K562 (cell line): ENCODE results near the gene GALNT17. TPM values are rescaled to one million over a fixed set of nuclear protein-coding genes. Genes with fewer than 3 reads are reported as not detected.

Experiments
- ATAC-seq: fragments of 200-7000 bp; cut with Tn5 transposase; 3 replicates; pipeline ENCODE4 v1.9.1; 2020; ENCODE audit warnings: moderate library complexity
- BruUV-seq: library from RNA; stranded (reverse); fragments of 400-500 nt; replicated peaks from 2 replicates; lab custom pipeline; 2021; lab: Mats Ljungman, UMichigan
- CTCF ChIA-PET: fragments of 300-600 bp; formaldehyde crosslinking; extraction: SDS; loops from one replicate; lab custom pipeline; 2021; ENCODE audit warnings: low intra/inter-chr PET ratio; lab: Yijun Ruan, JAX
- POLR2A ChIA-PET: fragments of 300-600, 350-650 bp; sonication (Branson Sonifier 250); formaldehyde crosslinking; extraction: SDS; loops from one replicate; lab custom pipeline; 2021; ENCODE audit warnings: antibody characterized with exemption, inconsistent platforms; lab: Yijun Ruan, JAX
- DNase-seq, 4 experiments: peaks; one replicate each; pipeline versions ENCODE4 v3.0.0 to v3.0.0-alpha.2; 2011 to 2018; ENCODE audit warnings: low spot score in 3 of 4, mixed read lengths in 3 of 4; ENCODE audit errors: extremely low read depth in 1 of 4
- FAIRE-seq: peaks from 2 replicates; lab custom pipeline; 2011; peaks lifted over from hg19 to GRCh38; lab: Jason Lieb, UNC
- H2AFZ ChIP-seq: 2 replicates; pipeline ENCODE4 v1.6.0; 2011; ENCODE audit warnings: low read depth, low read length, control low read depth, inconsistent platforms
- H3K27ac ChIP-seq: fragments of 200-600 bp; 3 replicates; pipeline ENCODE4 v1.8.0; 2011; ENCODE audit warnings: low read depth, mild to moderate bottlenecking, control low read depth, inconsistent platforms, low read length, moderate library complexity, mixed read lengths; ENCODE audit errors: extremely low read depth
- H3K27me3 ChIP-seq, 2 experiments: fragments of 300-600 bp in 1 of 2; 2 replicates in 1 of 2; 3 replicates in 1 of 2; pipeline versions ENCODE4 v1.6.0 to v1.8.0; 2011; ENCODE audit warnings: inconsistent platforms in 2 of 2, low read length in 2 of 2, mild to moderate bottlenecking in 1 of 2, mixed read lengths in 1 of 2, moderate library complexity in 1 of 2; ENCODE audit not compliant: control insufficient read depth in 2 of 2, insufficient read depth in 2 of 2
- H3K36me3 ChIP-seq: fragments of 300-600 bp; 3 replicates; pipeline ENCODE4 v1.8.0; 2011; ENCODE audit warnings: mild to moderate bottlenecking, low read length, inconsistent platforms; ENCODE audit not compliant: control insufficient read depth, insufficient read depth
- H3K4me1 ChIP-seq, 2 experiments: fragments of 200-600 bp in 1 of 2; replicated peaks in 1 of 2; 2 replicates in 1 of 2; 3 replicates in 1 of 2; pipeline versions ENCODE4 v1.5.1 to v1.8.0; 2011; ENCODE audit warnings: inconsistent platforms in 2 of 2, low read length in 2 of 2, mild to moderate bottlenecking in 1 of 2, mixed read lengths in 1 of 2, moderate library complexity in 1 of 2; ENCODE audit not compliant: control insufficient read depth in 2 of 2, insufficient read depth in 2 of 2
- H3K4me2 ChIP-seq: 2 replicates; pipeline ENCODE4 v1.6.1; 2011; ENCODE audit warnings: low read length, control low read depth, inconsistent platforms, mixed read lengths; ENCODE audit not compliant: insufficient read depth
- H3K4me3 ChIP-seq: fragments of 200-600 bp; sonication (generic), shearing (Covaris generic); 2 replicates; pipeline ENCODE4 v1.5.1; 2016; ENCODE audit warnings: control low read depth, inconsistent platforms
- H3K79me2 ChIP-seq: fragments of 200-600 bp; 3 replicates; pipeline ENCODE4 v1.8.0; 2011; ENCODE audit warnings: low read length, inconsistent platforms; ENCODE audit not compliant: control insufficient read depth, insufficient read depth
- H3K9ac ChIP-seq, 2 experiments: 2 replicates each; pipeline versions ENCODE4 v1.6.0 to v1.6.1; 2011; ENCODE audit warnings: low read depth in 2 of 2, low read length in 2 of 2, control low read depth in 1 of 2, inconsistent platforms in 1 of 2, mild to moderate bottlenecking in 1 of 2, mixed read lengths in 1 of 2; ENCODE audit not compliant: insufficient read depth in 1 of 2
- H3K9me1 ChIP-seq: one replicate; pipeline ENCODE4 v1.6.0; 2011; ENCODE audit warnings: inconsistent platforms, mild to moderate bottlenecking, low read length, moderate library complexity; ENCODE audit not compliant: control insufficient read depth, insufficient read depth
- H3K9me3 ChIP-seq: replicated peaks from 2 replicates; pipeline ENCODE4 v1.5.1; 2011; ENCODE audit warnings: low read depth, low read length, inconsistent platforms; ENCODE audit not compliant: control insufficient read depth, insufficient read depth
- H4K20me1 ChIP-seq: replicated peaks from 2 replicates; pipeline ENCODE4 v1.6.1; 2011; ENCODE audit warnings: low read length, inconsistent platforms, mixed read lengths; ENCODE audit not compliant: control insufficient read depth, insufficient read depth
- CHCHD3 ChIP-seq: fragments of 250-450 bp; sonication (Bioruptor Pico); IDR thresholded peaks from 2 replicates; pipeline ENCODE4 v2.1.2; 2022; ENCODE audit warnings: mild to moderate bottlenecking
- FOXA3 ChIP-seq, 2 experiments: fragments of 450-650 bp in 1 of 2; sonication (generic) in 1 of 2; formaldehyde crosslinking; IDR thresholded peaks in 1 of 2; conservative IDR thresholded peaks in 1 of 2; 2 replicates each; pipeline versions ENCODE4 v1.4.0 to v1.8.0; 2020 to 2022; ENCODE audit warnings: mild to moderate bottlenecking in 2 of 2, missing genetic modification reagents in 1 of 2
- HDAC3 ChIP-seq: fragments of 450-650 bp; IDR thresholded peaks from 2 replicates; pipeline ENCODE4 v1.6.1; 2018; ENCODE audit warnings: borderline replicate concordance, mild to moderate bottlenecking, moderate library complexity; ENCODE audit not compliant: partially characterized antibody
- HEY1 ChIP-seq: fragments of 250-450 bp; sonication (Bioruptor Pico); IDR thresholded peaks from 2 replicates; pipeline ENCODE4 v1.5.0; 2020; ENCODE audit warnings: mild to moderate bottlenecking, moderate library complexity, borderline replicate concordance
- KDM5B ChIP-seq: fragments of 200-600 bp; sonication (generic); IDR thresholded peaks from 2 replicates; pipeline ENCODE4 v1.6.1; 2012; ENCODE audit warnings: low read depth, mild to moderate bottlenecking, moderate library complexity, low read length, control low read depth, inconsistent platforms; ENCODE audit not compliant: insufficient replicate concordance
- NCOR1 ChIP-seq: fragments of 450-650 bp; IDR thresholded peaks from 2 replicates; pipeline ENCODE4 v1.6.1; 2016; ENCODE audit warnings: mild to moderate bottlenecking, moderate library complexity
- NR2F6 ChIP-seq: fragments of 450-650 bp; formaldehyde crosslinking; IDR thresholded peaks from 2 replicates; pipeline ENCODE4 v1.4.0; 2020; ENCODE audit warnings: mild to moderate bottlenecking
- RB1 ChIP-seq: fragments of 450-650 bp; IDR thresholded peaks from 2 replicates; pipeline ENCODE4 v1.6.1; 2017; ENCODE audit warnings: low read depth, mild to moderate bottlenecking
- RBFOX2 ChIP-seq: fragments of 200-400 bp; formaldehyde crosslinking; IDR thresholded peaks from 2 replicates; pipeline ENCODE4 v1.6.1; 2017; ENCODE audit warnings: low read depth, mild to moderate bottlenecking, low read length, moderate library complexity
- RBM25 ChIP-seq: fragments of 200-400 bp; formaldehyde crosslinking; IDR thresholded peaks from 2 replicates; pipeline ENCODE4 v1.6.1; 2018; ENCODE audit warnings: low read length, low read depth, moderate library complexity; ENCODE audit not compliant: severe bottlenecking
- RHOXF2B ChIP-seq: fragments of 250-450 bp; sonication (Bioruptor Pico); conservative IDR thresholded peaks from 2 replicates; pipeline ENCODE4 v1.5.1; 2021
- SMC3 ChIP-seq: conservative IDR thresholded peaks from 2 replicates; pipeline ENCODE4 v1.6.1; 2011; ENCODE audit warnings: low read depth, low read length, improper control_type of control experiment; ENCODE audit not compliant: insufficient read depth
- SRSF7 ChIP-seq: fragments of 200-400 bp; formaldehyde crosslinking; optimal IDR thresholded peaks from 2 replicates; pipeline ENCODE3; 2017; ENCODE audit warnings: mild to moderate bottlenecking, low read depth, low read length
- TAL1 ChIP-seq: fragments of 450-650 bp; IDR thresholded peaks from 2 replicates; pipeline ENCODE4 v1.6.1; 2016; ENCODE audit warnings: mild to moderate bottlenecking
- TCFL5 ChIP-seq: fragments of 250-450 bp; sonication (Bioruptor Pico); conservative IDR thresholded peaks from 2 replicates; pipeline ENCODE4 v1.6.1; 2021; ENCODE audit warnings: mild to moderate bottlenecking, moderate library complexity, matching md5 sums
- TEAD4 ChIP-seq, 2 experiments: sonication (generic) in 1 of 2; formaldehyde crosslinking in 1 of 2; IDR thresholded peaks; 2 replicates each; pipeline versions ENCODE4 v1.6.1 to v1.8.0; 2012 to 2022; ENCODE audit warnings: borderline replicate concordance in 1 of 2, inconsistent platforms in 1 of 2, low read length in 1 of 2, mild to moderate bottlenecking in 1 of 2, missing genetic modification reagents in 1 of 2
- ZBTB1 ChIP-seq: sonication (generic); formaldehyde crosslinking; IDR thresholded peaks from 2 replicates; pipeline ENCODE4 v1.8.1; 2023; ENCODE audit warnings: missing genetic modification reagents, low read depth, mild to moderate bottlenecking, borderline replicate concordance
- ZBTB17 ChIP-seq: fragments of 450-650 bp; formaldehyde crosslinking; IDR thresholded peaks from 2 replicates; pipeline ENCODE4 v1.4.0; 2020; ENCODE audit warnings: mild to moderate bottlenecking
- ZFP36 ChIP-seq: fragments of 150-350 bp; IDR thresholded peaks from 2 replicates; pipeline ENCODE4 v1.6.1; 2018; ENCODE audit warnings: low read length, low read depth; ENCODE audit not compliant: partially characterized antibody
- ZNF699 ChIP-seq: fragments of 250-450 bp; sonication (Bioruptor Pico); IDR thresholded peaks from 2 replicates; pipeline ENCODE4 v1.8.0; 2021; ENCODE audit warnings: mild to moderate bottlenecking, moderate library complexity; ENCODE audit not compliant: insufficient replicate concordance
- WGBS: fragments of 100-300 bp; shearing (Covaris generic); methylation state at CpG from one replicate; pipeline ENCODE4 v1.1.6; 2016; ENCODE audit warnings: low coverage, mixed read lengths; ENCODE audit not compliant: insufficient coverage; ENCODE audit errors: missing lambda C conversion rate; 5-methylcytosine and 5-hydroxymethylcytosine counted together
- in situ Hi-C: fragments of 300-500 bp; cut with MboI; formaldehyde crosslinking; loops from 4 replicates; pipeline ENCODE4 v1.15.0; 2018; ENCODE audit warnings: inconsistent platforms, mixed read lengths
- intact Hi-C: fragments of 100-400 bp; cut with micrococcal nuclease; formaldehyde crosslinking; loops from 2 replicates; pipeline ENCODE4 v1.14.2; 2022
- polyA plus RNA-seq, 8 experiments: library from polyadenylated mRNA; depleted of rRNA in 4 of 8; stranded (reverse) in 5 of 8; unstranded in 3 of 8; fragments of >200 nt; fragmentation: Nextera tagmentation in 2 of 8; fragmentation: Illumina TruSeq in 1 of 8; extraction: Ambion mirVana in 2 of 8; extraction: Trizol in 1 of 8; gene quantifications; 2 replicates each; pipeline versions ENCODE4 v1.2.1 to v1.2.3, GENCODE V29; 2011 to 2014; ENCODE audit warnings: inconsistent platforms in 1 of 8, missing spikeins in 1 of 8
- total RNA-seq, 7 experiments: library from RNA; depleted of rRNA in 6 of 7; stranded (reverse); fragments of >200 nt in 6 of 7; fragmentation: Illumina TruSeq in 2 of 7; extraction: Trizol in 2 of 7; gene quantifications; 2 replicates each; pipeline versions ENCODE4 v1.2.1 to v1.2.3, GENCODE V29; 2011 to 2021; ENCODE audit warnings: low replicate concordance in 1 of 7
- TF ChIP-seq, protein P1 (sequence below), 2 experiments: fragments of 450-650 bp in 1 of 2; sonication (generic) in 1 of 2; formaldehyde crosslinking in 1 of 2; IDR thresholded peaks in 1 of 2; conservative IDR thresholded peaks in 1 of 2; 2 replicates each; pipeline versions ENCODE4 v1.6.1 to v1.8.1; 2016 to 2023; ENCODE audit warnings: mild to moderate bottlenecking in 2 of 2, moderate library complexity in 2 of 2, inconsistent platforms in 1 of 2, missing genetic modification reagents in 1 of 2

GALNT17 gene
- total and polyA plus RNA-seq, 9 of the 15 experiments (the other 6 are each of a cell fraction or from before 2014, with no cell fraction given), result not detected

DNA sequence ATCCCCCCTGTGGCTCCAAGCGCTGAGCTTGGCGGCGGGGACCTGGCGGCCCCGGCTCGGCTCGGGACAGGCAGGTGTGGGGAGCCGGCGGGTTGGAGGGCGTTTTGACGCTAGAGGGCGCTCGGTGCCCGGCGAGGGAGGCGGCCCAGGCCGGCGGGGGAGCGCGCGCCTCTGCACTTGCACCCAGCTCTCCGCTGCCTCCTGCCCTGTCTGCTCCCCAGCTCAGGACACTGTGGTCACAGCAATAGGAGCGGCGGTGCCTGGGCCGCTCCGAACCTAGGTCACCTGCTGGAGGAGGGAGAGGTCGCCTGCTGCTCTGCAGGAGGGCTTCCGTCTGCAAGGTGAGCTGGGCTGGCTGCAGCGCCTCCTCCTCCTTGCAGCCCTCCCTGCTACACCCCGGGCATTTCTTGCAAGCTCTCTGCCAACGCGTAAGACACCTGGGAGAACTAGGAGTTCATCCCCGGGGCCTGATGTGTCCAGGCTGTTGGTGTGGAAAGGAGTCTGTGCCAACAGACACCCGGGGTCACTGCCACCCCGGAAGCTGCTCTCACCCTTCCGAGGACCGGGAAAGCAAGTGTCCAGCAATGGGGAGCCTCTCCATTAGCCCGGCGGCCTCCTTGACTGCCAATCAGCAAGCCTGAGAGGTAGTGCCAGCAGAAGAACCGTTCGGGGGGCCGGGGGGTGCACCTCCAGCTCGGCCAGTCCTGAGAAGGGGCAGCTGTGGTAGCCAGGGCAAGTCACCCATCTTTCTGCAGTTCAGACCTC, 620.4 kb downstream of the GALNT17 start:
- Histone ChIP-seq H2AFZ (no peak overlapping the region), H3K9ac (no peak overlapping the region), H3K9me1 (no peaks in the 10 kb centered on the region), H3K79me2 (no peaks in the 10 kb centered on the region), H3K27me3 (0 out of 5 replicates have a peak, but pooled peaks cover 0 to 4% of the 10 kb centered on the region in 2 experiments), H3K9me3 (no peaks in the 10 kb centered on the region; the same call in 1 of the 2 replicates), H3K27ac (no peak overlapping the region), H3K4me3 (no peak overlapping the region), H3K4me2 (peak overlapping the region; percentile 27; the same call in 1 of the 2 replicates), H3K36me3 (no peaks in the 10 kb centered on the region), H4K20me1 (no peaks in the 10 kb centered on the region), H3K4me1 (peaks cover 0 to 9% of the 10 kb centered on the region in 2 experiments; a peak in 1 of 5 replicates)
- in situ Hi-C loops (no loop called here), intact Hi-C loops (loop anchor here (5.0 to 10.0 kb wide), 2 partner anchors 582 to 740 kb away; no protein-coding TSS in a partner anchor)
- DNase-seq, result peak; percentile 70 to 81 (median 77)
- no TSS peak for BruUV-seq
- FAIRE-seq, result peak; percentile 60
- 4% methylated on average over 28 of the region's 43 CpGs for WGBS
- CTCF ChIA-PET, result interaction anchor here (0.6 to 0.7 kb wide), 3 partner anchors 666 to 1699 kb away, joined by 3 to 4 read pairs (median 3); no protein-coding TSS in a partner anchor
- POLR2A ChIA-PET, result interaction anchor here (0.6 kb wide), 1 partner anchor 1032 kb away, joined by 4 read pairs; no protein-coding TSS in a partner anchor
- peak; percentile 100 for ATAC-seq
- TF ChIP-seq TAL1 (no peak), KDM5B (no peak), RBM25 (peak; percentile 56), HEY1 (CRISPR knock-in tag) (no peak), TCFL5 (no peak), NCOR1 (no peak), ZFP36 (peak; percentile 93), RHOXF2B (CRISPR knock-in tag) (no peak), ZBTB17 (CRISPR knock-in tag) (no peak), HDAC3 (no peak), ZBTB1 (CRISPR knock-in tag) (no peak), FOXA3 (CRISPR knock-in tag; conservative IDR thresholded peaks at IDR 0.05 in 1 of 2, IDR thresholded peaks at IDR 0.05 in 1 of 2) (no peak), SRSF7 (no peak), ZNF699 (no peak), TEAD4 (IDR thresholded peaks at IDR 0.05; ENCODE audit: low read length) (no peak), TEAD4 (CRISPR knock-in tag; IDR thresholded peaks at IDR 0.05; ENCODE audit: borderline replicate concordance) (no peak), SMC3 (peak; percentile 74), RBFOX2 (0 out of 2 replicates have a peak, but pooled peaks have one; percentile 12), RB1 (peak; percentile 91), CHCHD3 (CRISPR knock-in tag) (no peak), NR2F6 (no peak)
- TF ChIP-seq, protein P1, sequence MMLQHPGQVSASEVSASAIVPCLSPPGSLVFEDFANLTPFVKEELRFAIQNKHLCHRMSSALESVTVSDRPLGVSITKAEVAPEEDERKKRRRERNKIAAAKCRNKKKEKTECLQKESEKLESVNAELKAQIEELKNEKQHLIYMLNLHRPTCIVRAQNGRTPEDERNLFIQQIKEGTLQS (IDR thresholded peaks at IDR 0.05), result no peak
- TF ChIP-seq, protein P1 (CRISPR knock-in tag; conservative IDR thresholded peaks at IDR 0.05), result no peak
